Measurements from ENCODE around the gene HSPBP1.

Gene HSPBP1

DNA sequence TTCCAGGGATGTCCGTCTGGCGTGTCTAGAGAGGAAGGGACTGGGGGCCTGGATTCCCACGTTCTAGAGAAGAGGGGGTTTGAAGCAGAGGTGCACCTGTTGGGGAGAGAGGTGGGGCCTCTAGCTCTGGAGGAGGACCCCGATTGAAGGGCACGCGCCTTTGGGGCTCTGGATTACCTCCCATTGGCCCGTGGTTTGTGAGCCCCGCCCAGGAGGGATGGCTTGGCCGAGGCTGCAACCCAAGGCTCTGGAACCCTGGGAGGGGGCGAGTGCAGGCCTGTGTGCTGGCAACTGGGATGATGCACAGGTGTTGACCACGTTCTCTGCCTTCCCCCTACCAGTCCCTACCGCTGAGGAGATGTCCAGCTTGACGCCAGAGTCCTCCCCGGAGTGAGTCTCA, 25.1 kb upstream of the HSPBP1 start:
- no peak for DNase-seq (ENCODE audit: low read depth)

DNA sequence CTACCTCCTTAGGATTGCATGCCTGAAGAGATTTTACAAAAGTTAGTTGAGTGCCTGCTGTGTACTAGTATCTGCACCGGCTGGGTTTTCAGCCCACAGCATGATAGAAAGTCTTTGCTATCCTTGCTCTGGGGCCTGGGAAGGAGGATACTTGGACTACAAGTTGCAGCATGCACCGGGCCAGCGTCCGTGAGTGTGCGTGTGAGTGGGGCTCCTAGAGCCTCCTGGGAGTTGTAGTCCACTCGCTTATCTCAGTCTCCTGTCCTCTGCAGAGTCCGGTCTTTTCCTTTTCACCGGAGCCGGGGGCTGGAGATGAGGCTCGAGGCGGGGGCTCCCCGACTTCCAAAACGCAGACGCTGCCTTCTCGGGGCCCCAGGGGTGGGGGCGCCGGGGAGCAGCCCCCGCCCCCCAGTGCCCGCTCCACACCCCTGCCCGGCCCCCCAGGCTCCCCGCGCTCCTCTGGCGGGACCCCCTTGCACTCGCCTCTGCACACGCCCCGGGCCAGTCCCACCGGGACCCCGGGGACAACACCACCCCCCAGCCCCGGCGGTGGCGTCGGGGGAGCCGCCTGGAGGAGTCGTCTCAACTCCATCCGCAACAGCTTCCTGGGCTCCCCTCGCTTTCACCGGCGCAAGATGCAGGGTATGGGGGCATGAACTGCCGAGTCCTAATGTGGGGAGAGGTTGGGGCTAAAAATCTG, 24.5 kb upstream of the HSPBP1 start:
- DNase-seq (ENCODE audit: low read depth): no peak

DNA sequence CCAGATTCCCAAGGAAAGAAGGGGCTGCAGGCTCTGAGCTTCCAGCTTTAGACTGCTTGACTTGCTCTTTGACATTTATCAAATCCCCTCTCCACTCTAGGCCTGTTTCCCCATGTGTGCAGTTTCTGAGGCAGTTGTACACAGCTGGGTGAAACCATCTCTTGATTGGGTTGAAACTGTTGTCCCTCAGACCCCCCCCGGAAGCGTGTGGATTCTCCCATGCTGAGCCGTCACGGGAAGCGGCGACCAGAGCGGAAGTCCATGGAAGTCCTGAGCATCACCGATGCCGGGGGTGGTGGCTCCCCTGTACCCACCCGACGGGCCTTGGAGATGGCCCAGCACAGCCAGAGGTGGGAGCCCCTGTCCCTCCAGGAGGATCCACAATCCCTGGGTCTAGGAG, 23.6 kb upstream of the HSPBP1 start:
- DNase-seq (ENCODE audit: low read depth): no peak

DNA sequence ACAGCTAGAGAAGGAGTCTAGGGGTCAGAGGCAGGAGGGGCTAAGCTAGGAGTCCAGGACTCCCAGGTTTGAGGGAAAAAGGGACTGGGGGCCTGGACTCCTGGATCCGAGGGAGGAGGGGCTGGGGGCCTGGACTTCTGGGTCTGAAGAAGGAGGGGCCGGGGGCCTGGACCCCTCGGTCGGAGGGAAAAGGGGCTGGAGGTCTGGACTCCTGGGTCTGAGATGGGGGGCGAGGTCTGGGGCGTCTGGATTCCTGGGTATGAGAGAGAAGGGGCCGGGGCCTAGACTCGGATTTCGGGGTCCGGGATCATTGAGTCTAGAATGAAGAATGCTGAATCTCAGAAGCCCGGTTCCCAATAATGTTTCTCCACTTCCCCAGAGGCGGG, 22.4 kb upstream of the HSPBP1 start:
- no peak for DNase-seq (ENCODE audit: low read depth)

DNA sequence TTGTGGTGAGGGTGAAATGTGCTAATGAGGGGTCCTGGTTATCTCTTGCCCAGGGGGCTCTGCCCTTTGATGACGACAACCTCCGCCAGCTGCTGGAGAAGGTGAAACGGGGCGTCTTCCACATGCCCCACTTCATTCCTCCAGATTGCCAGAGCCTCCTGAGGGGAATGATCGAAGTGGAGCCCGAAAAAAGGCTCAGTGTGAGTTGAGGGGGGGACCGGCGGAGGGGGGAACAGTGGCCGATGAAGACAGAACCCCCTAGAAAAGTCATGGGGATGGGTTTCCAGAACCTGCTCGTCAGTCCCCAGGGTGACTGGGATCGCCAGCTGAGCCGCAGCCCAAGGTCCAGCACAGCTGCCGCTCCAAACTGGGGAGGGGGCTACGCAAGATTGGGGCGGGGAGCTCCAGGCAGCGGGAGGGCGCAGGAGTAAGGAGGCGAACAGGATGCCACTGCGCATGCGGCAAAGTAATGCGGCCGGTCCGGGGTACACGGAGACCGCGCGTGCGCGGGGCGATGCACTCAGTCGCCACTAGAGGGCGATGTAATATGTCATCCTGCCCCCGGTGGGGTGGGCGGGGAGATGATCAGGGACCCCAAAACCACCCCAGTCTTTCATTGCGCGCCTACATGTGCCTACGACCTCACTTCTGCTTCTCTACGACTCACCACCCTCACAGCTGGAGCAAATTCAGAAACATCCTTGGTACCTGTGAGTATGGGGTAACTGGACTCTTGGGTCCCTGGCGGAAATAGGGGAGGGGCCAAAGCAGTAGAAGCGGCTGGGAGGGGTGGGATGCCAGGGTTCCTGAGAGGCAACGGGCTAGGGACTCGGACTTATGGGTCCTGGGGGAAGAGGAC, 21.8 kb upstream of the HSPBP1 start:
- no peak for DNase-seq (ENCODE audit: low read depth)

DNA sequence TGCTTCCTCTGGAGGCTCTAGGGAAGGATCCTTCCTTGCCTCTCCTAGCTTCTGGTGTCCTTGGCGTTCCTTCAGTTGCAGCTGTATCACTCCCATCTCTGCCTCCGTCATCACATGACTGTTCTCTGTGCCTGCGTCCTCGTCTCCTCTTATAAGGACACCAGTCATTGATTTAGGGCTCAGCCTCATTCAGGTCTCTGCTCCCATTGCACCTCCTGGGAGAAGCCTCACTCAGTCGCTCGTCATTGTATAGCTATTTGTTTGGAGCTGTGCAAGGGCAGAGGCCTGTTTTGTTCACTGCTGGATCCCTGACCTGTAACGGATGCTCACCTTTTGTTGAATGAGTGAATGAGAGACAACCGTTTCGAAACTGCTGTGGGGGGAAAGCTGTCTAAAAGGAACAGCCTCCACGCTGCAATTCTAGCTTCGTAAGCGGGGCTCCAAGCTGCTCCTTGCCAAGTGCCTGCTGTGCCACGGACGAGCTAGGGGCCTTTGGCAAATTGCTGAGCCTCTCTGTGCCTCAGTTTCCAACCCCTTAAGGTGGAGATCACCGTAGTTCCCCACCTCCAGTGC, 21.1 kb upstream of the HSPBP1 start:
- DNase-seq (ENCODE audit: low read depth): no peak

DNA sequence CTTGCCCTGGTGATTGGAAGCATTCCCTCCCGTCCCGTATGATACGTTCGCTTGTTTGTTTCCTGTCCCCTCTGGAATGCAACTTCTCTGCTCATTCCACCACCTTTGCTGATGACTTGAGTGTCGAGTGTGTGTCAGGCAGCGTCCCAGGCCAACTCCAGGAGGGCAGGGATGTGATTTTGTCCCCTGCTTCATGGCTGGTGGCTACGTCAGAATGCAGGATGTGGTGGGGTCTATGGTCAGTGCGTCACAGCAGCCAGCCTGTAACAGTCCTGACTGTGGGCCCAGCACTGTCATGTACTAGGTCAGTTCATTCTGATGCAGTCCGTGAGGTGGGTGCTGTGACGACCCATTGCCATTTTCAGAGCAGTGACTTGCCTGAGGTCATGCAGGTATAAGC, 20.1 kb upstream of the HSPBP1 start:
- DNase-seq (ENCODE audit: low read depth): no peak

DNA sequence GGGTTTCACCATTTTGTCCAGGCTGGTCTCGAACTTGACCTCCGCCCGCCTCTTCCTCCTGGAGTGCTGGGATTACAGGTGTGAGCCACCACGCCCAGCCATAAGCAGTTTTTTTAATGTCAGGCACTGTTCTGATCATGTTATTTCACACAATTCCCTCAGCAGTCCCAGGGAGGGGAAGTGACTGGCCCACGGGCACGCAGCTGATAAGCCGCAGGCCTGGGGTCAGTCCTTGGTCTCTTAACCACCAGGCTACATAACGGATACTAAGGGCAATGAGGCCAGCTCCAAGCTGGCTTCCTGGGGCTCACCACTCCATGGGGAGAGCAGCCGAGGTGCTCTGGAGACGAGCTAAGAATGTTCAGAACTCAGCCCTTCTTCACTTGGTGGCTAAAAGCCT, 17.4 kb upstream of the HSPBP1 start:
- no peak for DNase-seq (ENCODE audit: low read depth)

DNA sequence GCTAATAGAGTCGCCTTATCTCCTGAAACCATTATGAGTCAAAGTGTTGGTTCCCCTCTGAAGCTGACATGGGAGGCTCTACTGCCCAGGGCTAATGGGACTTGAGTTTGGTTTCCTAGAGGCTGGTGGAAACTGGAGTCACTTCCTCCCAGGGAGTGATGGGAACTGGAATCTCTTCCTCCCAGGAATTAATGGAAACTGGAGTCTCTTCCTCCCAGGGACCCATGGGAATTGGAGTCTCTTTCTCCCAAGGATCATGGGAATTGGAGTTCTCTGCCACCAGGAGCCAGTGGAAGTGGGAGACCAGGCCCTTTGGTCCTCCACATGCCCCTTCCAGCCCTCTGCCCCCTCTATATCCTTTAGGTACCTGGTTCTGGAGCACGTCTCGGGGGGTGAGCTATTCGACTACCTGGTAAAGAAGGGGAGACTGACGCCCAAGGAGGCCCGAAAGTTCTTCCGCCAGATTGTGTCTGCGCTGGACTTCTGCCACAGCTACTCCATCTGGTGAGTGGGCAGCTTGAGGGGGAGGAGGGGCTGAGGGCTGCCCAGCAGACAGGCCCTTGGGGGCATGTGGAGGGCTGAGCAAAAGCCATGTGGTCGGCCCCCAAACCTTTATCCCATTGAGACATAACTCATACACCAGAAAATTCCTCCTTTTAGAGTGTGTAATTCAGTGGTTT, 9.3 kb upstream of the HSPBP1 start:
- no peak for DNase-seq (ENCODE audit: low read depth)

DNA sequence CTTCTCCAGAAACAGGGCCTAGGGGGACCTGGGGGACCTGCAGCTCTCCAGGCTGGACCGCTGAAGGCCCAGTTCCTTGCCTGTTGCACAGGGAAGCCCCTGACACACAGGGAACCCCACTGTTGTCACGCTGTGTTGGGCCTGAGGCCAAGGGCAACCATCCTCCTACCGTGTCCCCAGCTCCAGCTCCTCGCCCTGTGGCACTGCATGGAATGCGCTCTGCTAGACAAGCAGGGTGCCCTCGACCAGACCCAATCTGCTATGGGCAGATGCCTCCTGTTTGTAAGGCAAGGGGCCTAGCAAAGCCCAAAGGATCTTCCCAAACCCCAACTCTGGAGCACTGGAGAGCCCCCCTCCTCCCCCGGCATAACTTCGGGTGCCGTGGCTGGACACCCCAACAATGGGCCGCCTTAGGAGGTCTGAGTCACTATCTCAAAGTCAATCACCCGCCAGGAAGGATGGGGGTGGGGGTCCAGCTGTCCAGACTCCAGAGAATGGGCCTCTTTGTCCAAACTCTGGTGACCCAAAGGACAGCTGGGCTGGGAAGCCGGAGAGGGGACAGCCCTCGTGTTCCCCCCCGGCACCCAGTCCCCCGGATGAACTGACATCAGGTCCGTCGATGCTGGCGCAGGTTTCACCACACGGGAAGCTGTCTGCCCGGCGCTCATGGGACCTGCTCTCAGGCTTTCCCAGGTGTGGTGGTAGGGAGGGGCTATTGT, 7.6 kb upstream of the HSPBP1 start:
- DNase-seq (ENCODE audit: low read depth): no peak

DNA sequence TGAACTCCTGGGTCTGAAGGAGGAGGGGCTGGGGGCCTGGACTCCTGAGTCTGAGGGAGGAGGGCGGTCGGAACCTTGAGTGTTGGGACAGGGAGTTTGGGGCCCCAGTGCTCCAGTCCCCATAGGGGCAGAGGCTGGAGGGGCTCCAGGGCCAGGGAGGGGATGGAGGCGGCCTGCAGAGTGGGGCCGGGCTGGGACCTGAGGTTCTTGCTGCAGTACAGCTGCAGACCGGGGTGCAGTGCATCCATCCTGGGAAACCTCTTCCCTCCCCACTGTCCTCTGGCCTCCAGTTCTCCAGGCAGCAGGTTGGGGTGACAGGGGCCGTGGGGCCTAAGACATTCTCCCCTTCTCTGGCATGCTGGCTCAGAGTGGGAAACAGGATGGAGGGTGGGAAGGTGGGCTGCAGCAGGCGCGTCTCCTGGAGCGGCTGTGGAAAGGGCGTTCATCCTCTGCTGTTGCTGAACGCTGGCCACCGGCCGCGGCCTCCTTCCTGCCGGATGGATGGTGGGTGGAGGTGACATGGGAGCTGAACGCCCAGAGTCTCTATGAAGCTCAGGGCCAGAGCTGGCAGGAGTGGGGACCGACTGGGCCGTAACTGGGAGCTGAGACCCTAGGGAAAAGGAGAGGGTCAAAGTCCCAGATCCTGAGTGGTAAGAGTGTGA, 5.5 kb upstream of the HSPBP1 start:
- DNase-seq (ENCODE audit: low read depth): no peak

DNA sequence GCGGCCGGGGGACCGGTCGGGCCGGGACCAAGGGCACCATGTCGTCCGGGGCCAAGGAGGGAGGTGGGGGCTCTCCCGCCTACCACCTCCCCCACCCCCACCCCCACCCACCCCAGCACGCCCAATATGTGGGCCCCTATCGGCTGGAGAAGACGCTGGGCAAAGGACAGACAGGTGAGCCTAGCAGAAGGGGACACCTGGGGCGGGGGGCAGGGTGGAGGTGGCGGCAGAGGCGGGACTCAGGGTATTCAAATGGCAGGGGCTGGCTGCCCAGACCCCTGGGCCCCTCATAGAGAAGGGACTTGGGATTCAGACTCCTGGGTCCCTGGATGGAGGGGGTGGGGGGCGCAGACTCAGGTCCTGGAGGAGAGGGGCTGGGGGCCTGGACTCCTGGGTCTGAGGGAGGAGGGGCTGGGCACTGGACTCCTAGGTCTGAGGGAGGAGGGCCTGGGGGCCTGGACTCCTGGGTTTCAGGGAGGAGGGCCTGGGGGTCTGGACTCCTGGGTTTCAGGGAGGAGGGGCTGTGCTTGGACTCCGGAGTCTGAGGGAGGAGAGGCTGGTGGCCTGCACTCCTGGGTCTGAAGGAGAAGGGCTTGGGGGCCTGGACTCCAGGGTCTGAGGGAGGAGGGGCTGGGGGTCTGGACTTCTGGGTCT, 4.6 kb upstream of the HSPBP1 start:
- DNase-seq (ENCODE audit: low read depth): no peak

DNA sequence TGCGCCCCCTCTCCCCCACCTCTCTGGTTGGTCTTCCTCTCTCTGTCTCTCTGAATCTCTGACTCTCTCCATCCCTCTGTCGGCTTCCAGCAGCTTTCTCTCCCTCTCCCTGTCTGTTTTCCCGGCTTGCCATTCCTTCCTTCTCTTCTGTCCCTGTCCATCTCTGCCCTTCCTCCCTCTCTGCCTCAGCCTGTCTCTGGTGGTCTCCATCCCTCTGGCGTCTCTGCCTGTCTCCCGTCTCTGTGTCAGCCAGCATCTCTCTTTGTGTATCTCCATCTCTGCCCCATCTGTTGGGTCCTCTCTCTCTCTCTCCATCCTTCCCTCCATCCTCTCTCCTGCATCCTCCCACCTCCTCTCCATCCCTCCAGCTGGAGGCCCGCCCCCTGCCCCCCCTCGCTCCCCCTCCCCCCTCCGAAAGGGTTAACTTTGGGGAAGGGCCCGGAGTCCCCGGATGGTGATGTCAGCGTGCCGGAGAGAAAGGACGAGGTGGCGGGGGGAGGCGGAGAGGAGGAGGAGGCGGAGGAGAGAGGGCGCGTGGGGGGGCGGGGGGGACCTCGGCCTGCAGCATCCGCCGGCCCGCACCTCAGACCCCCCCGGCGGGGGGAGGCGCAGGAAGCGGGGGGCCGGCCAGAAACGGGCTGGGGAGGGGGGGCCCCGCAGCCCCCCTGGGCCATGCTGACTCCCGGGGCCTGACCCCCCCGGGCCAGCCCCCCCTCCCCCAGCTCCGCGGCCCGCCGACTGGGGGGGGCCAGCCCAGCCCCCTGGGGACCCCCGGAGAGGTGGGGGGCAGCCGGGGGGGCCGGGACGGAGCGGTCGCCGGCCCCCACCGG, 3.9 kb upstream of the HSPBP1 start, which contains the start of gene BRSK1:
Gene BRSK1, plus strand, starts transcription at position 450 of the 830 bp plus-strand sequence. CDS start 446 bp downstream, outside the sequence.
- no peak for DNase-seq (ENCODE audit: low read depth)

DNA sequence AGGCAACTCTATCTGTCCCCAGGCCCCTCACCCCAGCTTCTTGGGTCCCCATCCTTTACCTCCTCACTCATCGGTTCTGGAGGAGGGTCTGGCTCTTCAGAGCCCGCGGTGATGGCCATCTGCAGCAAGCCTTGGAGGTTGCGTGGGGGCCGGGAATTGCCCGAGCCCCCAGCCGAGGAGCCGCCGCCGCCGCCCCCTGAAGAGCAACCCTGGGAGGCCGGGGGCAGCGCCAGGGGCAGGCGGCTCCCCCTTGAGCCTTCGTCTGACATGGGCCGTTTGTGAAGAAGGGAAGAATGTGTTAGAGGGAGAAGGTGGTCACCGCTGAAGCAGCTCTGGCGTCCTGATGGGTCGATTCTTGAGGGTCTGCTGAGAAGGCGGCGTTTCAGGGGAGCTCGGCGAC, 570 bp downstream of the HSPBP1 start:
- no peak for DNase-seq (ENCODE audit: low read depth)

DNA sequence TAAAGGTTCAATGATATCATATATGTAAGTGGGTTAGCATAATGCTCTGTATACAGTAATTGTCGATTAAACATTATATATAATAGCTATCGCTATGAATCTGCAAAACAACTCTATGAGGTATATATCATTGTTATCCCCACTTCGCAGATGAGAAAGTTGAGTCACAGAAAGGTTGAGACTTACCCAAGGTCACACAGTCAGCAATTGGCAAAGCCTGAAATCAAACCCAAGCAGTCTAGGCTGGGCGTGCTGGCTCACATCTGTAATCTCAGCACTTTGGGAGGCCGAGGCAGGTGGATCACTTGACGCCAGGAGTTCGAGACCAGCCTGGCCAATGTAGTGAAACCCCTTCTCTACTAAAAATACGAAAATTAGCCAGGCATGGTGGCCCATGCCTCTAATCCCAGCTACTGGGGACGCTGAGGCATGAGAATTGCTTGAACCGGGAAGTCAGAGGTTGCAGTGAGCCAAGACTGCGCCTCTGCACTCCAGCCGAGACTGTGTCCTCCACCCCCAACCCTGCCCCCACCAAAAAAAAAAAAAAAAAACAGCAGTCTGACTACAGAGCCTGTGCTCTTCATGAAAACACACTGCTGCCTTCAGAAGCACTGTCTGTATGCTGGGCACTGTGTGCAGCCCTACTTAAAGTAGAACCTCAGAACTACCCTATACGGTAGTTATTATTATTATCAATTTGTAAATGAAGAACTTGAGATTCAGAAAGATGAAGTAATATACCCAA, 1.3 kb downstream of the HSPBP1 start:
- no peak for DNase-seq (ENCODE audit: low read depth)

DNA sequence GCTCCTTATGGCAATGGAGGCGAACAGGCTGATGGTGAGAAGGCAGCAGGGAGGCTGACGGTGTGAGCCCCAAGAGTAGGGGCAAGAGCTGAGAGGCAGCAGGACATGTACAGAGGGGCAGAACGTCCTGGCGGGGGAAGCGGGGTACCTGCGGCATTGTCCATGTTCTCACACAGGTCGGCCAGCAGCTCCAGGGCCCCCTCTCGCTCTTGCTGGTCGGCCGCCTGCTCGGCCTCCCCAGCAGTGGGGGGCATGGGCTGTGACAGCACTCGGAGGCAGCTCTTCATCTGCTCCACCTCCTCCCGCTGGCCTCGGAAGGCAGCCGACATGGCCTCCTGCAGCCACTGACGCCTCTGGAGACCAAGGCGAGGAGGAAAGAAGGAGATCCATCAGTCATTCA, 2.4 kb downstream of the HSPBP1 start:
- no peak for DNase-seq (ENCODE audit: low read depth)

DNA sequence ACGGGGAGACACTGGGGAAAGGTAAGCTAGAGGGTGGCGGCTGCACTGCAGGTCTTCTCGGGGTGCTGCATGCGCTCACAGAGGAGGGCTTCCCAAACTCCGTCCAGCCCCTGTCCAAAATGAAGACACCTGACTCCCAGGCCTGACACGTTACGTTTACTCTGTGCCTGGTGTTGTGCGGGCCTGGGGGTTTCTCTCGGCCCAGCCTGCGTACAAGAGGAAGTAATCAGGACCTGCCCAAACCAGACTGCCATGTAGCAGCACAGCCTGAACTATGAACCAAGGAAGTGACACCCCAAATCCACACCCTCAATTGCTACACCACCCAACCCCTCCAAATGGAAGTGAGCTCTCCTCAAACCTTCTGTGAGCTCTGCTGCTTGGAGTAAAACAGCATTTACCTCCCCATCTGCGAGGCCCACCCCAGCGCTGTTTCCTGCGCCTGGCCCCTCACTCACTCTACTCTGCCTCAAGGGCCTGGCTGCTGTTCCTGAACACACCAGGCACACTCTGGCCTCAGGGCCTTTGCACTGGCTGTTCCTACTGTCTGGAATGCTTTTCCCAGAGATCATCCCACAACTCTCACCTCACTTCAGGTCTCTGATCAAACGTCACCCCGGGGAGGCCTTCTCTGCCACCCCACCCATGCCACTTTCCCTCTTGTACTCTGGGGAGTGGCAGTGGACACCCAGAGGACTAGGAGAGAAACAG, 3.0 kb downstream of the HSPBP1 start:
- no peak for DNase-seq (ENCODE audit: low read depth)

DNA sequence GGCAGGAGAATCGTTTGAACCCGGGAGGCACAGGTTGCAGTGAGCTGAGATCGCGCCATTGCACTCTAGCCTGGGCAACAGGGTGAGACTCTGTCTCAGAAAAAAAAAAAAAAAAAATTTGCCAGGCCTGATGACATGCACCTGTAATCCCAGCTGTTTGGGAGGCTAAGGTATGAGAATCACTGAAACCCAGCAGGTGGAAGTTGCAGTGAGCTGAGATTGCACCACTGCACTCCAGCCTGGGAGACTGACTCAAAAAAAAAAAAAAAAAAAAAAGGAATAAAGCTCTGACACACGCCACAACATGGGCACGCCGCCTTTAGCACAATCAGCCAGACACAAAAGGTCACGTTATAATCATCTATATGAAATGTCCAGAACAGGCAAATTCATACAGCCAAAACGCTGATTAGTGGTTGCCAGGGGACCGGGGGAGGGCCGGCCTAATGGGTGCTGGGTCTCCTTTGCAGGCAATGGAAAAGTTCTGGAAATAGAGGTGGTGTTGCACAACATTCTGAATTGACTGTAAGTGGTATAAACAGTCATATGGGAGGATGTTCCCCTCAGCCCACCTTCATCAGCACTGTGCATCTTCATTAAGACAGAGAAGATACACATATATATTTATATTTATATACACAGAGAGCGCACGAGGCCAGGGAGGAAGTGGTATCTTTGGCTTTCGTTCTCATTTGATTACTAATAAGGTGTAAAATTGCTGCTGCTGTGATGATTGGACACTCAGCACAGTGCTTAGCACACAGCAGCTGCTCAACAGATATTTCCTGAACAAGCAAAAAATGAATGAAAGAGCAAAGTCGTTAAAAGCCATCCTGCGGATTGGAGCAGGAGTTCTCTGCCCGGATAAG, 3.8 kb downstream of the HSPBP1 start:
- DNase-seq (ENCODE audit: low read depth): no peak
